ENCODE results near the gene PNLIPRP2. TPM values are rescaled to one million over a fixed set of nuclear protein-coding genes. Genes with fewer than 3 reads are reported as not detected.

PNLIPRP2 gene
- total RNA-seq, 1 experiment from 2014 or later, result 1.1 TPM

- Histone ChIP-seq H3K27me3 (ENCODE audit: insufficient read depth, low read length) (no peaks in the 10 kb centered on the region), H4K20me1 (ENCODE audit: insufficient read depth) (no peaks in the 10 kb centered on the region), H3K9ac (ENCODE audit: low read length) (no peak overlapping the region), H3K9me3 (ENCODE audit: control insufficient read depth in 1 of 2, insufficient read depth in 1 of 2, low read depth in 1 of 2, low read length in 2 of 2) (no peaks in the 10 kb centered on the region), H3K4me3 (replicated peaks in 1 of 2; ENCODE audit: low read depth in 1 of 2, low read length in 2 of 2) (no peak overlapping the region), H3K36me3 (ENCODE audit: control insufficient read depth in 1 of 2, insufficient read depth in 2 of 2, low read length in 2 of 2) (no peaks in the 10 kb centered on the region), H3K9me2 (ENCODE audit: insufficient read depth) (no peaks in the 10 kb centered on the region), H3K27ac (ENCODE audit: low read depth, low read length) (no peak overlapping the region), H3K79me2 (ENCODE audit: insufficient read depth, low read length) (no peaks in the 10 kb centered on the region), H3K4me2 (ENCODE audit: low read length) (no peak overlapping the region), H3K4me1 (ENCODE audit: control insufficient read depth in 1 of 2, insufficient read depth in 2 of 2, low read length in 2 of 2) (peaks cover 0 to 12% of the 10 kb centered on the region in 2 experiments; a peak in 1 of 4 replicates), H2AFZ (ENCODE audit: low read depth, low read length, poor library complexity, severe bottlenecking) (no peak overlapping the region)
- ATAC-seq, result no peak
- no peak for TF ChIP-seq POLR2A (IDR thresholded peaks at IDR 0.05; ENCODE audit: borderline replicate concordance, extremely low read depth, insufficient read depth, insufficient read length)
- TF ChIP-seq YY1 (IDR thresholded peaks at IDR 0.05; ENCODE audit: extremely low read depth, insufficient replicate concordance, low read depth, low read length), result no peak
- TF ChIP-seq FOSL1 (IDR thresholded peaks at IDR 0.05; ENCODE audit: low read depth), result no peak
- no peak for TF ChIP-seq SIN3A (IDR thresholded peaks at IDR 0.05; ENCODE audit: low read depth)
- no peak for TF ChIP-seq EZH2phosphoT487 (IDR thresholded peaks at IDR 0.05; ENCODE audit: borderline replicate concordance)
- no peak for TF ChIP-seq TCF7L2 (IDR thresholded peaks at IDR 0.05; ENCODE audit: borderline replicate concordance, extremely low read depth, insufficient read depth, insufficient read length)
- no peak for TF ChIP-seq RAD21 (IDR thresholded peaks at IDR 0.05; ENCODE audit: low read depth)
- TF ChIP-seq MAX (IDR thresholded peaks at IDR 0.05), result no peak
- TF ChIP-seq CTCF (IDR thresholded peaks at IDR 0.05 in 2 of 3, conservative IDR thresholded peaks at IDR 0.05 in 1 of 3; ENCODE audit: borderline replicate concordance in 1 of 3, insufficient read depth in 1 of 3, low read depth in 2 of 3, low read length in 2 of 3), result no peak
- no peak for TF ChIP-seq ZFX (IDR thresholded peaks at IDR 0.05)
- no peak for TF ChIP-seq ELF1 (IDR thresholded peaks at IDR 0.05; ENCODE audit: borderline replicate concordance, low read depth)
- BruUV-seq (replicated peaks), result no TSS peak
- no peak for DNase-seq (ENCODE audit: low read depth, low spot score)
- ChIA-PET CTCF (no interaction called here), POLR2A (no interaction called here), RAD21 (ENCODE audit: low non-redundant PET in 1 of 2, low total read pairs in 2 of 2, uncharacterized antibody in 2 of 2, unreplicated experiment in 2 of 2) (no interaction called here)
- intact Hi-C loops (cut with micrococcal nuclease), result no loop called here
These were observed 54.2 kb downstream of the PNLIPRP2 start for GRCh38 chr10:116674901-116675423.

All from HCT116 (cell line).